Endothelial cell of umbilical vein (primary cell): ENCODE results near the gene PRIM2. TPM values are rescaled to one million over a fixed set of nuclear protein-coding genes. Genes with fewer than 3 reads are reported as not detected.
"Not testable (repeated sequence)": the region's sequence is repeated elsewhere in the genome, so short reads cannot be mapped to it uniquely, and the experiment has no call there.

Experiments
- BruUV-seq: library from RNA; stranded (reverse); fragments of 400-500 nt; replicated peaks from 2 replicates; lab custom pipeline; 2021; lab: Mats Ljungman, UMichigan
- CTCF ChIA-PET: fragments of 300-600, 350-600 bp; sonication (Branson Sonifier 250); formaldehyde crosslinking; loops from one replicate; lab custom pipeline; 2021; ENCODE audit warnings: antibody characterized with exemption, inconsistent platforms; lab: Charles Lee
- POLR2A ChIA-PET: fragments of 300-600, 350-600 bp; sonication (Branson Sonifier 250); formaldehyde crosslinking; loops from one replicate; lab custom pipeline; 2021; ENCODE audit warnings: antibody characterized with exemption, inconsistent platforms; lab: Charles Lee
- DNase-seq: peaks from one replicate; pipeline ENCODE4 v3.0.0-alpha.2; 2011; ENCODE audit warnings: low read depth, low spot score
- FAIRE-seq: peaks from 2 replicates; lab custom pipeline; 2011; peaks lifted over from hg19 to GRCh38; lab: Jason Lieb, UNC
- H2AFZ ChIP-seq: 2 replicates; pipeline ENCODE4 v1.6.0; 2012; ENCODE audit warnings: low read depth, low read length, control low read depth, inconsistent platforms
- H3K27ac ChIP-seq: 2 replicates; pipeline ENCODE4 v1.5.1; 2011; ENCODE audit warnings: low read depth, mild to moderate bottlenecking, control low read depth, low read length, moderate library complexity; ENCODE audit not compliant: insufficient read depth
- H3K27me3 ChIP-seq, 2 experiments: 2 replicates each; pipeline versions ENCODE4 v1.6.0 to v1.6.1; 2011; ENCODE audit warnings: low read length in 2 of 2, mixed read lengths in 1 of 2; ENCODE audit not compliant: control insufficient read depth in 2 of 2, insufficient read depth in 2 of 2
- H3K36me3 ChIP-seq, 2 experiments: 2 replicates in 1 of 2; 3 replicates in 1 of 2; pipeline ENCODE4 v1.5.1; 2011; ENCODE audit warnings: low read length in 2 of 2, mild to moderate bottlenecking in 1 of 2, moderate library complexity in 1 of 2; ENCODE audit not compliant: control insufficient read depth in 2 of 2, insufficient read depth in 2 of 2; ENCODE audit errors: extremely low read depth in 1 of 2
- H3K4me1 ChIP-seq: 3 replicates; pipeline ENCODE4 v1.5.1; 2011; ENCODE audit warnings: mild to moderate bottlenecking, low read length; ENCODE audit not compliant: control insufficient read depth, insufficient read depth; ENCODE audit errors: extremely low read depth
- H3K4me2 ChIP-seq: 2 replicates; pipeline ENCODE4 v1.6.1; 2011; ENCODE audit warnings: low read length, control low read depth, mixed read lengths; ENCODE audit not compliant: insufficient read depth
- H3K4me3 ChIP-seq, 3 experiments: fragments of 200-600 bp in 1 of 3; sonication (generic), shearing (Covaris generic) in 1 of 3; replicated peaks in 1 of 3; 2 replicates each; pipeline ENCODE4 v1.5.1; 2011 to 2016; ENCODE audit warnings: control low read depth in 3 of 3, low read length in 3 of 3, mild to moderate bottlenecking in 2 of 3, inconsistent platforms in 1 of 3, low read depth in 1 of 3, moderate library complexity in 1 of 3; ENCODE audit not compliant: insufficient read depth in 1 of 3
- H3K79me2 ChIP-seq: 2 replicates; pipeline ENCODE4 v1.6.0; 2012; ENCODE audit warnings: low read length, inconsistent platforms; ENCODE audit not compliant: control insufficient read depth, insufficient read depth
- H3K9ac ChIP-seq: replicated peaks from 2 replicates; pipeline ENCODE3; 2011; ENCODE audit warnings: low read length, control low read depth; ENCODE audit not compliant: insufficient read depth; ENCODE audit errors: extremely low read depth
- H3K9me1 ChIP-seq: replicated peaks from 3 replicates; pipeline ENCODE4 v1.6.0; 2011; ENCODE audit warnings: mild to moderate bottlenecking, low read length; ENCODE audit not compliant: control insufficient read depth, insufficient read depth; ENCODE audit errors: extremely low read depth
- H3K9me3 ChIP-seq: replicated peaks from 2 replicates; pipeline ENCODE4 v1.5.1; 2012; ENCODE audit warnings: low read length, inconsistent platforms; ENCODE audit not compliant: control insufficient read depth, insufficient read depth
- H4K20me1 ChIP-seq: replicated peaks from 2 replicates; pipeline ENCODE3; 2011; ENCODE audit warnings: mild to moderate bottlenecking, low read length; ENCODE audit not compliant: control insufficient read depth, insufficient read depth; ENCODE audit errors: extremely low read depth
- dilution Hi-C: fragments of 300-500 bp; cut with MboI; formaldehyde crosslinking; loops from one replicate; pipeline ENCODE4 v1.15.0; 2019; ENCODE audit warnings: low sequenced_read_pairs; ENCODE audit not compliant: extremely low pct_ligation_motif_present
- intact Hi-C: fragments of 100-400 bp; cut with micrococcal nuclease; formaldehyde crosslinking; loops from one replicate; pipeline ENCODE4 v1.10.0; 2022
- microRNA counts: library from miRNA; unstranded; fragments of <30 nt; microRNA quantifications from one replicate; lab custom pipeline; 2016
- microRNA-seq: library from miRNA; unstranded; fragments of <30 nt; microRNA quantifications from one replicate; pipeline ENCODE4 v1.2.0, GENCODE V29; 2021; ENCODE audit warnings: borderline number of aligned reads, borderline replicate concordance
- polyA plus RNA-seq, 4 experiments: library from polyadenylated mRNA; depleted of rRNA in 3 of 4; stranded (reverse) in 3 of 4; unstranded in 1 of 4; fragments of >200 nt; gene quantifications; 2 replicates each; pipeline versions ENCODE4 v1.2.1 to v1.2.3, GENCODE V29; 2011 to 2012; ENCODE audit warnings: missing spikeins in 1 of 4
- small RNA-seq: library from RNA; depleted of rRNA; stranded (forward); fragments of <200 nt; gene quantifications from one replicate; pipeline ENCODE3, GENCODE V24; 2012; ENCODE audit warnings: low replicate concordance, low read depth; ENCODE audit not compliant: insufficient read depth, insufficient read length
- total RNA-seq: library from RNA; stranded (reverse); gene quantifications from 2 replicates; pipeline ENCODE4 v1.2.3, GENCODE V29; 2021

PRIM2 gene
- total and polyA plus RNA-seq, 2 donors (not counting 3 experiments of a cell fraction or from before 2014, with no cell fraction given): 5.3 to 21.0 TPM

GRCh38 chr6:57696382-57696781, 379.0 kb downstream of the PRIM2 start:
- POLR2A ChIA-PET, CTCF ChIA-PET, H3K4me2 ChIP-seq, H3K4me3 ChIP-seq, DNase-seq, H3K9me1 ChIP-seq, dilution Hi-C loops, H3K79me2 ChIP-seq, H3K27ac ChIP-seq, H3K36me3 ChIP-seq, H3K27me3 ChIP-seq, BruUV-seq, H4K20me1 ChIP-seq, FAIRE-seq, H2AFZ ChIP-seq, intact Hi-C loops, H3K4me1 ChIP-seq, H3K9ac ChIP-seq, H3K9me3 ChIP-seq: not testable (repeated sequence)

MicroRNAs within 50 kb of the gene (microRNA counts, 767-probe panel; counts per million panel counts)
- 723 counts per million, percentile 96 among the panel's probes with 10 or more counts for microRNA hsa-miR-548u (lab: Ali Mortazavi, UCI)

Small RNA genes within 50 kb of the gene (microRNA-seq; reads per million reads assigned to microRNA genes)
- gene MIR548U: not detected

Small RNA genes within 50 kb of the gene (small RNA-seq; reads per million reads assigned to genes)
- gene MIR548U: 1.3 reads per million

Other genes with a start within 250 kb of the PRIM2 start
- gene ZNF451, start 227.4 kb upstream of the PRIM2 start, total RNA-seq: 54.2 and 64.4 TPM in 2 replicates
- gene ZNF451, start 227.4 kb upstream of the PRIM2 start, polyA plus RNA-seq: 9.0 and 9.9 TPM in 2 replicates
- 3.6 and 3.9 TPM in 2 replicates for gene BAG2, start 145.3 kb upstream of the PRIM2 start, total RNA-seq
- 0.91 and 1.1 TPM in 2 replicates for gene BAG2, start 145.3 kb upstream of the PRIM2 start, polyA plus RNA-seq
- 8.8 and 9.4 TPM in 2 replicates for gene RAB23, start 95.3 kb upstream of the PRIM2 start, total RNA-seq
- 3.3 and 3.4 TPM in 2 replicates for gene RAB23, start 95.3 kb upstream of the PRIM2 start, polyA plus RNA-seq